HG03196 (cell line): Measurements from ENCODE around the gene TPD52L1.
"Not testable (repeated sequence)": the region's sequence is repeated elsewhere in the genome, so short reads cannot be mapped to it uniquely, and the experiment has no call there.

Experiments
- ATAC-seq: cut with Tn5 transposase; IDR thresholded peaks from one replicate; pipeline ENCODE4 v1.9.1; 2021; ENCODE audit not compliant: unreplicated experiment

The TPD52L1 gene

GRCh38 chr6:125140808-125141207, 12.8 kb upstream of the TPD52L1 start:
- no peak for ATAC-seq

DNA sequence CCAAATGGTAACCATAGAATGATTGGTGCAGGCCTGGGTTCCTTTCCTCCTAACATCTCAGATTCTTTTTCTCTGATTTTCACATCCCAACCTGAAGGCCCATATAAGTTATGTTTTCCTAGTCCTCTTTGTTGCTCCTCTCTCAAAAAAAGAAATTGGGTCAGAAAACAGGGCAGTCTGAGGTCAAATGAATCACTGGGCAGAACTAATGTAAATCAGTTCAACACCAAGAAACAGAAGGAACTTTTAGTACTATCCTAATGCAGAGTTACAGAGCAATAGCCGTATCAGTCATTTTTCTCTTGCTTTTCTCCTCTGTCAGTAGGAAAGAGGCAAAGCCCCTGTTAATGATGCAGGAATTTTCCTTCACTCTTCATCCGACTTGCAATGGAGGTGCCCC, 11.0 kb upstream of the TPD52L1 start:
- no peak for ATAC-seq

DNA sequence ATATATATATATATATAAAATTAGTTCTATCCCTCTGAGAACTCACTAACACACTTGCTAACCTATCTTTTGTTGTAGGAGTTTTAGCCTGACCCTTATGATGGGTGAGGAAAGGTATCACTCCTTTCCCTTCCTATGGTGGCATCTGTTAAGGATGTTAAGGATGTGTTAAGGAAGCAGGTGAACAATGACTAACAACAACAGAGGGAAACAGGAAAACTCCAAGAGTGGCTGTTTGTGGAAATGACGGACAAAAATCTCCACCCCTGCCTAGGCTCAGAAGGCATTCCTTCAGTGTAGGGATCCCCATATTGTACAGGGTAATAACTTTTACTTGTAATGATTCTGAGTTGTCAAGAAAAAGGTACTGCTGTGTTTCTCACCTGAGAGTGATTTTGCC, 8.8 kb upstream of the TPD52L1 start:
- ATAC-seq = no peak

DNA sequence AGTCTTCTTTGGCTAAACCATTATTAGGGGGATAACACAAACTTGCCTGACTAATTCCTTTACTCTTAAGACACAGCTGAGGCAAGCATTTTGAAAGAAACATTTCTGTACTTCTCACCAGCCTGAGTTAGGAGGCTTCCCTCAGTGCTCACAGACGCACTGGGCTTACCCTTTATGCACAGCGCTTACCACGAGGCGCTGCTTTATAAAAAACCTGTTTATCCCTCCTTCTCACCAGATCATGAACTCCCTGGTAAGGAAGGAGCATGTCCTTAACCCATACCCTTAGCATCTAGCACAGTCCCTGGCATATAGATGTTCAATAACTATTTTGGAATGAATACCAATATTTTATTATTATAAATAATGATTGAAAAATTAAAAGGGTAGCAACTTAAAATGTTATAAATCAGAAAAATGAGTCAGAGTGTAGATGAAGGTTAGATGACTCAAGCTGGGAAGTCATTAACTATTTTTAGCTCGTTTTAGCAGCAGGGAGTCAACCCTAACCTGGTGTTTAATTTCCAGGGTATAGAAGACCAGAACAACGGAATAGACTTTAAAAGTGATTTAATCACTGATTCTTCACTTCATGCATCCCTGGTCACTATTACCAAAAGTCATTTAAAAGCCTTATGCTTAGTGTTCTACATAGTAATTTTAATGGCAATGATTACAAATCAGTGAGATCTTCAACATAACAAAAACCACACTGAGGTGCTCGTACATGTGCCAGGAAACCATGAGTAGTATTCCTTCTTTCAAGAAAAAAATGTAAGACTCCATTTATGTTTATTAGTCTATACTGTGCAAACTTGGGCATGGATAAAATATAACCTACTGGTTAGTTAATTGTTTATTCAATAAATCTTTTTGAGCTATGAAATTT, 4.1 kb upstream of the TPD52L1 start:
- no peak for ATAC-seq

GRCh38 chr6:125151700-125152099, 1.9 kb upstream of the TPD52L1 start:
- ATAC-seq = no peak

- ATAC-seq = no peak
These were observed 666 bp downstream of the TPD52L1 start for GRCh38 chr6:125154118-125154760.

- no peak for ATAC-seq
These were observed 1.2 kb downstream of the TPD52L1 start for GRCh38 chr6:125154761-125155135.

GRCh38 chr6:125155344-125155743, 1.8 kb downstream of the TPD52L1 start:
- no peak for ATAC-seq

DNA sequence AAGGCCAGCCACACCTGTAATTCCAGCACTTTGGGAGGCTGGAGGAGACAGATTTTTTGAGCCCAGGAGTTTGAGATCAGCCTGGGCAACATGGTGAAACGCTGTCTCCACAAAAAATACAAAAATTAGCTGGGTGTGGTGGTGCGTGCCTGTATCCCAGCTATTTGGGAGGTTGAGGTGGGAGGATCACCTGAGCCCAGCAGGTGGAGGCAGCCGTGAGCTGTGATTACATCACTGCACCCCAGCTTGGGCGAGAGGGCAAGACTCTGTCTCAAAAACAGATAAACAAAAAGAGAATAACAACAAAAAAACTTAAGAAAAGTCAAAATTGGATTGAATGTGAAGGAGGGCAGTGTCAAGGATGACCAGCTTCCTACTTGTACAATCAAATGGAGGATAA, 2.9 kb downstream of the TPD52L1 start:
- no peak for ATAC-seq

GRCh38 chr6:125157280-125157679, 3.7 kb downstream of the TPD52L1 start:
- ATAC-seq = no peak

- ATAC-seq = no peak
These were observed 4.2 kb downstream of the TPD52L1 start for GRCh38 chr6:125157725-125158124.

DNA sequence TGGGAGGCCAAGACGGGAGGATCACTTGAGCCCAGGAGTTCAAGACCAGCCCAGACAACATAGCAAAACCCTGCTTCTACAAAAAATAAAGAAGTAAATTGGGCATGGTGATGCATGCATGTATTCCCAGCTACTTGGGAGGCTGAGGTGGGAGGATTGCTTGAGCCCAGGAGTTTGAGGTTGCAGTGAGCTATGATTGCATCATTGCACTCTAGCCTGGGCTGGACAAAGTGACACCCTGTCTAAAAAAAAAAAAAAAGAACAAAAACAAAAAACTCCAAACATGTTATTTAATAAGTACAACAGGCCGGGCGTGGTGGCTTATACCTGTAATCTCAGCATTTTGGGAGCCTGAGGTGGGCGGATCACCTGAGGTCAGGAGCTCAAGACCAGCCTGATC, 9.8 kb downstream of the TPD52L1 start:
- not testable (repeated sequence) for ATAC-seq

DNA sequence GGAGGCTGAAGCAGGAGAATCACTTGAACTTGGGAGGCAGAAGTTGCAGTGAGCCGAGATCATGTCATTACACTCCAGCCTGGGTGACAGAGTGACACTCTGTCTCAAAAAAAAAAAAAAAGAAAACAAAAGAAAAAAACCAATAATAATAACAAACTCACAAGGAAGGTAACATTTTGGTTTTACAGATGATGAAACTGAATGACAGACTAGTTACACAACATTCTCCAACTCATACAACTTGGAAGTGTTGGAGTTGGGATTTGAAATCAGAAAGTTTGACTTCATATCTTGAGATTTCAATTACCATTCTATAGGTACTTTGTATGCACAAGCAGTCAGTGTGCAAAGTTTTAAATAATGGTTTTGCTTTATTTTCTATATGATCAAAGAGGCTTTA, 10.2 kb downstream of the TPD52L1 start:
- no peak for ATAC-seq

GRCh38 chr6:125164696-125165095, 11.1 kb downstream of the TPD52L1 start:
- ATAC-seq = no peak

- ATAC-seq = no peak
These were observed 11.7 kb downstream of the TPD52L1 start for GRCh38 chr6:125165256-125165655.

DNA sequence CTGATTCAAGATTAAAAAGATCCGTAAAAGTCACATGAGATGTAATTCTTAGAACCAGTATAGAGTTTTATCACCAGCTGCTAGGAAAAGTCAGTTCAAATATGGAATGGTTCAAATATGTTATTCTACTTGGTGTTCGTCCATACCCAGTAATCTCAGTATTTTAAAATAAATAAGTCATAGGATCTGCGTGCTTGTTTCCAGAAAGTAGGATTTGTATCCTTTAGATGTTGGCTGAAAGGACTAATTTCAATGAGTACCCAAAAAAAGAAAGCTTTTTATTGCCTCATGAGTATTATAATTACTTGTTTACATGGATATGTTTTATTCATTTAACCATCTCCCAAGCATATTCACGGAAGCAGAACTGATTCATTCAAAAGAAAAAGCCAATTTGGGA, 12.2 kb downstream of the TPD52L1 start:
- no peak for ATAC-seq

DNA sequence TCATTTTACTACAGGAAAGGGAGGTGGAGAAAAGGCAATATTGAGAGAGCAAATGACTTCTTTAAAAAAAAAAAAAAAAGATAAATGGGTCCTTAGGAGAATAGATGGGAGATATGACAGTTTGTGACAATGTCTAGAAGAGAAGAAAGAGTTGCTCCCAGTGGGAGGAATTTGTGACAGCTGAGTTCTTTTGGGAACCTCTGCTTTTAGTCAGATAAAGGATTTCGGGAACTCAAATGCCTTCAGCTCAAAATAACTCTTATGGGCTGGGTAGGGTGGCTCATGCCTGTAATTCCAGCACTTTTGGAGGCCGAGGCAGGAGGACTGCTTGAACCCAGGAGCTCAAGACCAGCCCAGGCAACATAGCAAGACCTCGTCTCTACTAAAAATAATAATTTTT, 13.1 kb downstream of the TPD52L1 start:
- no peak for ATAC-seq

GRCh38 chr6:125167579-125167978, 14.0 kb downstream of the TPD52L1 start:
- no peak for ATAC-seq

GRCh38 chr6:125169058-125169457, 15.5 kb downstream of the TPD52L1 start:
- ATAC-seq = no peak

DNA sequence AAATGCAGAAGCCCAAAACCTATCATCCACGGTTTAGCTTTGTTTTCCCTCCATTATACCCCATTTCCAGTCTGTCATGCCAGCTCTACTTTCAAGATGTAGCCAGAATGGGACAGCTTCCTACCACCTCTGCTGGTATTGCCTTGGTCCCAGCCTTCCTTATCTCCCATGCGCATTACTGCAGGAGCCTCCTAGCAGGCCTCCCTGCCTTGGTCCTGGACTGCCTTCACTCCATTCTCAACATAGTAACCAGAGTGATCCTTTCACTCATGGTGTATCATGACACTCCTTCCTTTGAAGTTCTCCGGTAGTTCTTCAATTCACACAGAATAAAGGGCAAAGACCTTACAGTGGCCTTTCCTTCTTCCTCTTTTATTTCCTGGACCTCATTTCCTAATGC, 15.9 kb downstream of the TPD52L1 start:
- no peak for ATAC-seq

DNA sequence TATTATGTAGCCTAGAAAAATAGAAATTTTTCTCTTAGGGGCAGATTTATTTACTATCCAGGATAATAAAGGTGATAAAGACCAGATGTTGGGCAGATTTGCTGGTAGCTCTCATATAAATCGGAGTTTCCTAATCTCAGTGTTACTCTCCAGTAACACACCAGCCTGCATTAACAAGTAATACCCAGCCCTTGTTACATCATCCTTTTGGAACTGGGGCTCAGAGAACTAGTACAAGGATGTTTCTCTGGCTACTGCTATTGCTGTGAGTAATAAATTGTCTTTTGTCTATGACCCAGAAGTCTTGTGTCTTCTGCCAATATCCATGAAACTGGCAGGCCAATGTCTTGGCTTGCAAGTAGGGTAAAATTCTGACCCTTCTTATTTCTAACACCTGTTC, 16.8 kb downstream of the TPD52L1 start:
- no peak for ATAC-seq

DNA sequence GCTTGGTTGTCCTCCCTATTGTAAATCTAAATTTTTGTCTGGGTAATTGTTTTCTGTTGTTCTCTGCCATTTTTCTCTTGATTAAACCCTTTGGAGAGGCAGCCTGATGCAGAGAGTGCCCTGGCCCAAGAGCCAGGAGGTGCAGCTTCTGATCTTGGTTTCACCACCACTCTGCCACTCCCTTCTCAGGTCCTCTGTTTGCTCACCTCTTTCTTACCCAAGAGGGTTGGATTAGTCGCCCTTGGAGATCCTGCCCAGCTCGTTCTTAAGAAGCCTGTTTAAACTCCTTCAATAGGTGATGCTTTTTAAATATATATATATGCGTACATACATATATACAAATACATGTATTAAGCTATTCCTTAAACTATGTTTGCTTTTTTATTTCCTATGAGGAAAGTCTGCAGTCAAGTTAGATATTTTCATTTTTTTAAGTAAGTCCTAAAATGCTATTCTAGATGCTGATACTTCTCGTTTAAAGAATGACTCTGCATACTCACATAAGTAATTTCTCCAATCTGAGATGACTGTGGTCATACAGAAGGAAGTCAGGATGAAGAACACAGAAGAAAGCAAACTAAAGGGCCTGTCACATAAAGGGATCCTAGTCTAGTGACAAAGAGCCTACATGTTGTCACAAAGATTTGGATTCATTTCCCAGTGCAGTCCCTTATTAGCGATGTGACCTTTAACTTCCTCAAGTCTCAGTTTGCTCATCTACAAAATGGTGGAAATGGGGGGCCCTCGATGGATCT, 19.9 kb downstream of the TPD52L1 start:
- no peak for ATAC-seq
